ENCODE results near the gene LIMK2. TPM values are rescaled to one million over a fixed set of nuclear protein-coding genes. Genes with fewer than 3 reads are reported as not detected.

The LIMK2 gene
- total RNA-seq, 1 experiment from 2014 or later = 27.9 TPM

DNA sequence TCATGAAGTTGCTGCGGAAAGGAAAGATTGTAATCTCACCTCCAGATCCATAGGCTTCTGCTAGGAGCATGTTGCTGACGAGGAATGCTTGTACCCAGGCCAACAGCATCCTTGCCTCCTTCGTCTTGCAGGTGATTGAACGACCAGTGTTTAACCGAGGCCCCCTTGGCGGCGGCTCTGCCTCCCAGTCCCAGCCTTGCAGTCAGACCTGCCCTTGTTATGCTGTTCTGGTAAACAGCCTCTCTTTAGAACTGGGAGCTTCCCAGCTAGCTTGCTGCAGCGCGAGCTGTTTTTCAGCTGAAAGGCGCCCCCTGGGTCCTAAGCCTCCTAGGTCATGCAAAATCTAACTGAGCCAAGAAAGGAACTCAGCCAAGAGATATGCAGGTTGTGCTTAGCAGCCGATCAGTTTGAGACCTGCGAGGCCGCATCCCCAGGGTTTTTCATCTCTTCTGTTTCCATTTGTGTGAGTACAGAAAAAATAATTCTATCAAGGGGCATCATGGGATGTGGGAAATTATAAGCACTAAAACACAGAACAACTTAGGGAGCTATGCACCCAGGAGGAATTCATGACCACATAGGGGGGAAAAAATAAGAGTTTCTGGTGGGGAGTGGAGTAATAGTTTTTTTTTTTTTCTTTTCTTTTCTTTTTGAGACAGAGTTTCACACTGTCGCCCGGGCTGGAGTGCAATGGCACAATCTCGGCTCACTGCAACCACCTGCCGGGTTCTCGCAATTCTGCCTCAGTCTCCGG is 80.3 kb downstream of the LIMK2 start, which contains the start of gene PIK3IP1:
Gene PIK3IP1 (minus strand): TSS at position 253 of the 754 bp plus-strand sequence. CDS start 144 bp downstream, at position 109.
- Histone ChIP-seq H3K9me3 (ENCODE audit: low read depth, low read length, poor library complexity, severe bottlenecking) (no peaks in the 10 kb centered on the region), H3K36me3 (ENCODE audit: insufficient read depth, low read length, poor library complexity, severe bottlenecking) (no peaks in the 10 kb centered on the region), H3K4me3 (ENCODE audit: low read depth, low read length, poor library complexity, severe bottlenecking) (peak within 1 kb of the TSS; percentile 32), H3K27ac (ENCODE audit: low read depth, low read length, poor library complexity, severe bottlenecking) (no peak within 1 kb of the TSS), H3K4me1 (ENCODE audit: insufficient read depth, low read length, poor library complexity, severe bottlenecking) (peaks cover 36% of the 10 kb centered on the region), H3K27me3 (replicated peaks; ENCODE audit: insufficient read depth, low read depth, low read length, poor library complexity) (no peaks in the 10 kb centered on the region)
- intact Hi-C loops (cut with micrococcal nuclease; ENCODE audit: unreplicated experiment) = loop anchor here (2.0 to 5.0 kb wide), 3 partner anchors 20 to 185 kb away; partner anchors contain the start of genes LIMK2 and SELENOM
- POLR2A ChIA-PET (ENCODE audit: low non-redundant PET) = interaction anchor here (1.0 kb wide), 1 partner anchor 207 kb away, joined by 3 read pairs; no protein-coding TSS in a partner anchor
- CTCF ChIA-PET = interaction anchor here (0.6 to 1.5 kb wide), 5 partner anchors 19 to 85 kb away, joined by 3 to 7 read pairs (median 4); partner anchors contain the start of gene LIMK2
- DNase-seq (ENCODE audit: low spot score) = peak; percentile 86
- TF ChIP-seq, protein P1, sequence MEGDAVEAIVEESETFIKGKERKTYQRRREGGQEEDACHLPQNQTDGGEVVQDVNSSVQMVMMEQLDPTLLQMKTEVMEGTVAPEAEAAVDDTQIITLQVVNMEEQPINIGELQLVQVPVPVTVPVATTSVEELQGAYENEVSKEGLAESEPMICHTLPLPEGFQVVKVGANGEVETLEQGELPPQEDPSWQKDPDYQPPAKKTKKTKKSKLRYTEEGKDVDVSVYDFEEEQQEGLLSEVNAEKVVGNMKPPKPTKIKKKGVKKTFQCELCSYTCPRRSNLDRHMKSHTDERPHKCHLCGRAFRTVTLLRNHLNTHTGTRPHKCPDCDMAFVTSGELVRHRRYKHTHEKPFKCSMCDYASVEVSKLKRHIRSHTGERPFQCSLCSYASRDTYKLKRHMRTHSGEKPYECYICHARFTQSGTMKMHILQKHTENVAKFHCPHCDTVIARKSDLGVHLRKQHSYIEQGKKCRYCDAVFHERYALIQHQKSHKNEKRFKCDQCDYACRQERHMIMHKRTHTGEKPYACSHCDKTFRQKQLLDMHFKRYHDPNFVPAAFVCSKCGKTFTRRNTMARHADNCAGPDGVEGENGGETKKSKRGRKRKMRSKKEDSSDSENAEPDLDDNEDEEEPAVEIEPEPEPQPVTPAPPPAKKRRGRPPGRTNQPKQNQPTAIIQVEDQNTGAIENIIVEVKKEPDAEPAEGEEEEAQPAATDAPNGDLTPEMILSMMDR (conservative IDR thresholded peaks at IDR 0.05; ENCODE audit: low read depth, low read length) = peak; percentile 54; the same call in 1 of the 2 replicates
- TF ChIP-seq EZH2 (IDR thresholded peaks at IDR 0.05; ENCODE audit: borderline replicate concordance, low read depth, low read length, poor library complexity, severe bottlenecking) = no peak
- BruUV-seq (replicated peaks) = no TSS peak

GRCh38 chr22:31295360-31295759 is 83.3 kb downstream of the LIMK2 start:
- TF ChIP-seq EZH2 (IDR thresholded peaks at IDR 0.05; ENCODE audit: borderline replicate concordance, low read depth, low read length, poor library complexity, severe bottlenecking) = no peak
- TF ChIP-seq, protein P1 (conservative IDR thresholded peaks at IDR 0.05; ENCODE audit: low read depth, low read length) = no peak
- ChIA-PET POLR2A (ENCODE audit: low non-redundant PET) (no interaction called here), CTCF (no interaction called here)

GRCh38 chr22:31295831-31296657 is 83.9 kb downstream of the LIMK2 start:
- Histone ChIP-seq H3K36me3 (ENCODE audit: insufficient read depth, low read length, poor library complexity, severe bottlenecking) (no peaks in the 10 kb centered on the region), H3K9me3 (ENCODE audit: low read depth, low read length, poor library complexity, severe bottlenecking) (no peaks in the 10 kb centered on the region), H3K27me3 (replicated peaks; ENCODE audit: insufficient read depth, low read depth, low read length, poor library complexity) (no peaks in the 10 kb centered on the region), H3K4me1 (ENCODE audit: insufficient read depth, low read length, poor library complexity, severe bottlenecking) (peaks cover 33% of the 10 kb centered on the region), H3K4me3 (ENCODE audit: low read depth, low read length, poor library complexity, severe bottlenecking) (no peak overlapping the region), H3K27ac (ENCODE audit: low read depth, low read length, poor library complexity, severe bottlenecking) (peak overlapping the region; percentile 3)
- no peak for TF ChIP-seq EZH2 (IDR thresholded peaks at IDR 0.05; ENCODE audit: borderline replicate concordance, low read depth, low read length, poor library complexity, severe bottlenecking)
- TF ChIP-seq, protein P1 (conservative IDR thresholded peaks at IDR 0.05; ENCODE audit: low read depth, low read length) = no peak
- POLR2A ChIA-PET (ENCODE audit: low non-redundant PET) = interaction anchor here (0.5 kb wide), 1 partner anchor 97 kb away, joined by 3 read pairs; no protein-coding TSS in a partner anchor
- CTCF ChIA-PET = interaction anchor here (1.4 kb wide), 1 partner anchor 17 kb away, joined by 3 read pairs; no protein-coding TSS in a partner anchor
- intact Hi-C loops (cut with micrococcal nuclease; ENCODE audit: unreplicated experiment) = no loop called here
- no TSS peak for BruUV-seq (replicated peaks)
- DNase-seq (ENCODE audit: low spot score) = no peak

More at GRCh38 chr22:31295360-31295759, 83.3 kb downstream of the LIMK2 start:
- Histone ChIP-seq H3K27ac (ENCODE audit: low read depth, low read length, poor library complexity, severe bottlenecking) (no peak overlapping the region), H3K36me3 (ENCODE audit: insufficient read depth, low read length, poor library complexity, severe bottlenecking) (no peaks in the 10 kb centered on the region), H3K4me3 (ENCODE audit: low read depth, low read length, poor library complexity, severe bottlenecking) (no peak overlapping the region), H3K4me1 (ENCODE audit: insufficient read depth, low read length, poor library complexity, severe bottlenecking) (peaks cover 33% of the 10 kb centered on the region), H3K27me3 (replicated peaks; ENCODE audit: insufficient read depth, low read depth, low read length, poor library complexity) (no peaks in the 10 kb centered on the region), H3K9me3 (ENCODE audit: low read depth, low read length, poor library complexity, severe bottlenecking) (no peaks in the 10 kb centered on the region)
- BruUV-seq (replicated peaks) = no TSS peak
- intact Hi-C loops (cut with micrococcal nuclease; ENCODE audit: unreplicated experiment) = no loop called here
- no peak for DNase-seq (ENCODE audit: low spot score)
